ENCODE results near the gene KIF5C.

KIF5C gene

GRCh38 chr2:149027590-149028250, 152.7 kb downstream of the KIF5C start:
- Histone ChIP-seq H3K4me1 (ENCODE audit: control insufficient read depth, insufficient read depth, low read length) (peaks cover 17% of the 10 kb centered on the region), H3K9me3 (ENCODE audit: control insufficient read depth, insufficient read depth, low read depth, low read length) (no peaks in the 10 kb centered on the region), H3K27ac (ENCODE audit: low read depth, low read length) (no peak overlapping the region), H3K4me3 (ENCODE audit: low read depth, low read length) (no peak overlapping the region), H3K27me3 (ENCODE audit: control insufficient read depth, insufficient read depth, low read length) (no peaks in the 10 kb centered on the region), H3K36me3 (ENCODE audit: control insufficient read depth, insufficient read depth, low read length) (peaks cover 6% of the 10 kb centered on the region), H3K9ac (ENCODE audit: low read length) (no peak overlapping the region)

- Histone ChIP-seq H3K36me3 (ENCODE audit: control insufficient read depth, insufficient read depth, low read length) (no peaks in the 10 kb centered on the region; the same call in 1 of the 2 replicates), H3K9me3 (ENCODE audit: control insufficient read depth, insufficient read depth, low read depth, low read length) (no peaks in the 10 kb centered on the region), H3K27me3 (ENCODE audit: control insufficient read depth, insufficient read depth, low read length) (no peaks in the 10 kb centered on the region), H3K4me1 (ENCODE audit: control insufficient read depth, insufficient read depth, low read length) (peaks cover 17% of the 10 kb centered on the region), H3K27ac (ENCODE audit: low read depth, low read length) (no peak overlapping the region), H3K9ac (ENCODE audit: low read length) (no peak overlapping the region), H3K4me3 (ENCODE audit: low read depth, low read length) (no peak overlapping the region)
Observed at GRCh38 chr2:149028377-149028776, 153.3 kb downstream of the KIF5C start.

GRCh38 chr2:149028891-149029290, 153.9 kb downstream of the KIF5C start:
- Histone ChIP-seq H3K27ac (ENCODE audit: low read depth, low read length) (no peak overlapping the region), H3K9ac (ENCODE audit: low read length) (no peak overlapping the region), H3K4me1 (ENCODE audit: control insufficient read depth, insufficient read depth, low read length) (peaks cover 17% of the 10 kb centered on the region), H3K9me3 (ENCODE audit: control insufficient read depth, insufficient read depth, low read depth, low read length) (no peaks in the 10 kb centered on the region), H3K27me3 (ENCODE audit: control insufficient read depth, insufficient read depth, low read length) (no peaks in the 10 kb centered on the region), H3K4me3 (ENCODE audit: low read depth, low read length) (no peak overlapping the region), H3K36me3 (ENCODE audit: control insufficient read depth, insufficient read depth, low read length) (no peaks in the 10 kb centered on the region; the same call in 1 of the 2 replicates)

- Histone ChIP-seq H3K4me1 (ENCODE audit: control insufficient read depth, insufficient read depth, low read length) (peaks cover 21% of the 10 kb centered on the region), H3K9me3 (ENCODE audit: control insufficient read depth, insufficient read depth, low read depth, low read length) (no peaks in the 10 kb centered on the region), H3K9ac (ENCODE audit: low read length) (no peak overlapping the region), H3K27ac (ENCODE audit: low read depth, low read length) (no peak overlapping the region), H3K36me3 (ENCODE audit: control insufficient read depth, insufficient read depth, low read length) (no peaks in the 10 kb centered on the region), H3K27me3 (ENCODE audit: control insufficient read depth, insufficient read depth, low read length) (no peaks in the 10 kb centered on the region), H3K4me3 (ENCODE audit: low read depth, low read length) (no peak overlapping the region)
Observed at GRCh38 chr2:149029307-149029965, 154.4 kb downstream of the KIF5C start.

GRCh38 chr2:149031396-149031795, 156.4 kb downstream of the KIF5C start:
- Histone ChIP-seq H3K9ac (ENCODE audit: low read length) (no peak overlapping the region), H3K36me3 (ENCODE audit: control insufficient read depth, insufficient read depth, low read length) (no peaks in the 10 kb centered on the region), H3K4me3 (ENCODE audit: low read depth, low read length) (no peak overlapping the region), H3K9me3 (ENCODE audit: control insufficient read depth, insufficient read depth, low read depth, low read length) (no peaks in the 10 kb centered on the region), H3K4me1 (ENCODE audit: control insufficient read depth, insufficient read depth, low read length) (peaks cover 21% of the 10 kb centered on the region), H3K27ac (ENCODE audit: low read depth, low read length) (no peak overlapping the region), H3K27me3 (ENCODE audit: control insufficient read depth, insufficient read depth, low read length) (no peaks in the 10 kb centered on the region)

- no peaks in the 10 kb centered on the region for H3K9me3 ChIP-seq (ENCODE audit: control insufficient read depth, insufficient read depth, low read depth, low read length)
- H3K4me1 ChIP-seq (ENCODE audit: control insufficient read depth, insufficient read depth, low read length) = 0 out of 2 replicates have a peak, but pooled peaks cover 8% of the 10 kb centered on the region
- no peak overlapping the region for H3K4me3 ChIP-seq (ENCODE audit: low read depth, low read length)
- no peaks in the 10 kb centered on the region for H3K36me3 ChIP-seq (ENCODE audit: control insufficient read depth, insufficient read depth, low read length)
- H3K27me3 ChIP-seq (ENCODE audit: control insufficient read depth, insufficient read depth, low read length) = peaks cover 14% of the 10 kb centered on the region
- no peak overlapping the region for H3K9ac ChIP-seq (ENCODE audit: low read length)
- no peak overlapping the region for H3K27ac ChIP-seq (ENCODE audit: low read depth, low read length)
Observed at GRCh38 chr2:149033716-149034115, 158.7 kb downstream of the KIF5C start.

GRCh38 chr2:149034406-149034805, 159.4 kb downstream of the KIF5C start:
- peaks cover 21% of the 10 kb centered on the region for H3K27me3 ChIP-seq (ENCODE audit: control insufficient read depth, insufficient read depth, low read length)
- no peak overlapping the region for H3K27ac ChIP-seq (ENCODE audit: low read depth, low read length)
- H3K4me1 ChIP-seq (ENCODE audit: control insufficient read depth, insufficient read depth, low read length) = 0 out of 2 replicates have a peak, but pooled peaks cover 8% of the 10 kb centered on the region
- no peak overlapping the region for H3K9ac ChIP-seq (ENCODE audit: low read length)
- no peaks in the 10 kb centered on the region for H3K36me3 ChIP-seq (ENCODE audit: control insufficient read depth, insufficient read depth, low read length)
- no peak overlapping the region for H3K4me3 ChIP-seq (ENCODE audit: low read depth, low read length)
- H3K9me3 ChIP-seq (ENCODE audit: control insufficient read depth, insufficient read depth, low read depth, low read length) = no peaks in the 10 kb centered on the region

GRCh38 chr2:149036507-149037293, 161.7 kb downstream of the KIF5C start:
- H3K4me3 ChIP-seq (ENCODE audit: low read depth, low read length) = no peak overlapping the region
- no peak overlapping the region for H3K9ac ChIP-seq (ENCODE audit: low read length)
- 0 out of 2 replicates have a peak, but pooled peaks cover 8% of the 10 kb centered on the region for H3K4me1 ChIP-seq (ENCODE audit: control insufficient read depth, insufficient read depth, low read length)
- H3K9me3 ChIP-seq (ENCODE audit: control insufficient read depth, insufficient read depth, low read depth, low read length) = no peaks in the 10 kb centered on the region
- H3K36me3 ChIP-seq (ENCODE audit: control insufficient read depth, insufficient read depth, low read length) = no peaks in the 10 kb centered on the region
- H3K27ac ChIP-seq (ENCODE audit: low read depth, low read length) = no peak overlapping the region
- H3K27me3 ChIP-seq (ENCODE audit: control insufficient read depth, insufficient read depth, low read length) = peaks cover 27% of the 10 kb centered on the region

- no peaks in the 10 kb centered on the region for H3K9me3 ChIP-seq (ENCODE audit: control insufficient read depth, insufficient read depth, low read depth, low read length)
- H3K4me1 ChIP-seq (ENCODE audit: control insufficient read depth, insufficient read depth, low read length) = 0 out of 2 replicates have a peak, but pooled peaks cover 4% of the 10 kb centered on the region
- H3K9ac ChIP-seq (ENCODE audit: low read length) = no peak overlapping the region
- H3K27me3 ChIP-seq (ENCODE audit: control insufficient read depth, insufficient read depth, low read length) = peaks cover 27% of the 10 kb centered on the region
- peak overlapping the region; percentile 72 for H3K4me3 ChIP-seq (ENCODE audit: low read depth, low read length)
- no peaks in the 10 kb centered on the region for H3K36me3 ChIP-seq (ENCODE audit: control insufficient read depth, insufficient read depth, low read length)
- no peak overlapping the region for H3K27ac ChIP-seq (ENCODE audit: low read depth, low read length)
Observed at GRCh38 chr2:149037851-149038250, 162.8 kb downstream of the KIF5C start.

GRCh38 chr2:149038442-149039212, 163.6 kb downstream of the KIF5C start, which contains the start of gene LYPD6B:
LYPD6B (plus strand) TSS chr2:149038699; CDS start chr2:149130949, 92,250 bp downstream.
- peaks cover 27% of the 10 kb centered on the region for H3K27me3 ChIP-seq (ENCODE audit: control insufficient read depth, insufficient read depth, low read length)
- peak within 1 kb of the TSS; percentile 70 for H3K9ac ChIP-seq (ENCODE audit: low read length)
- peak within 1 kb of the TSS; percentile 72 for H3K4me3 ChIP-seq (ENCODE audit: low read depth, low read length)
- no peaks in the 10 kb centered on the region for H3K9me3 ChIP-seq (ENCODE audit: control insufficient read depth, insufficient read depth, low read depth, low read length)
- no peak within 1 kb of the TSS for H3K27ac ChIP-seq (ENCODE audit: low read depth, low read length)
- no peaks in the 10 kb centered on the region for H3K36me3 ChIP-seq (ENCODE audit: control insufficient read depth, insufficient read depth, low read length)
- 0 out of 2 replicates have a peak, but pooled peaks cover 4% of the 10 kb centered on the region for H3K4me1 ChIP-seq (ENCODE audit: control insufficient read depth, insufficient read depth, low read length)

Measured in HUES6 (cell line).